Vagina (tissue), 2 donors: ENCODE results near the gene ULBP1.

Experiments used
- POLR2A ChIP-seq, 2 donors: fragments of 450-650 bp; IDR thresholded peaks; one replicate each; pipeline ENCODE4 v1.6.1; 2017; ENCODE audit warnings: antibody characterized with exemption in 2 of 2, mild to moderate bottlenecking in 2 of 2, moderate library complexity in 2 of 2
- POLR2AphosphoS5 ChIP-seq, 2 donors: sonication (generic); formaldehyde crosslinking; IDR thresholded peaks; one replicate each; pipeline ENCODE4 v1.9.0; 2017; ENCODE audit warnings: antibody characterized with exemption in 2 of 2, mild to moderate bottlenecking in 2 of 2, low read depth in 1 of 2; ENCODE audit not compliant: insufficient read depth in 1 of 2
- TF ChIP-seq, protein P1 (sequence below), 3 experiments: fragments of 450-650 bp in 2 of 3; fragments of 200-600 bp in 1 of 3; sonication (generic) in 1 of 3; IDR thresholded peaks; one replicate each; pipeline ENCODE4 v1.5.1; 2017 to 2019; ENCODE audit warnings: antibody characterized with exemption in 3 of 3, mild to moderate bottlenecking in 2 of 3, moderate library complexity in 2 of 3

DNA sequence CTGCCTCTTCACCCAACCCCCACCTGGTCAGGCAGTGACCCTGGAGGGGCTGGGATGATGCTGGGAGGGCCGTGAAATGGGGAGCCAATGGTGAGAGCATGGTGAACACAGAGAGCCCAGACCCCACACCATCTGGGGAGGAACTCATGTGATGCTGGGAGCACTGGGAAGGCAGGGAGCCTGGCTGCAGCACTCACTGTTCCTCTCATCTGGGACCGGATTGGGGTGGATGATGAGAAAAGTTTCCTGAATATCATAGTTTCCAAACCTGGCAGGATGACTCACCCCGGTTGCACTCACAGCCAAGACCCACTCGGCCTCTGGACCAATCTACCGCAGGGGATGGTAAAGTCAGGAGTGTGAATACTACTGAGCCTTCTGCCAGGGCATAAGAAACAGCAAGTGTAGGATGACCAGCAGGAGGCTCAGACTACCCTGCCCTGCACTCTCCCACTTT, 21.8 kb downstream of the ULBP1 start:
- TF ChIP-seq POLR2A (IDR thresholded peaks at IDR 0.05), result no peak
- TF ChIP-seq, protein P1, sequence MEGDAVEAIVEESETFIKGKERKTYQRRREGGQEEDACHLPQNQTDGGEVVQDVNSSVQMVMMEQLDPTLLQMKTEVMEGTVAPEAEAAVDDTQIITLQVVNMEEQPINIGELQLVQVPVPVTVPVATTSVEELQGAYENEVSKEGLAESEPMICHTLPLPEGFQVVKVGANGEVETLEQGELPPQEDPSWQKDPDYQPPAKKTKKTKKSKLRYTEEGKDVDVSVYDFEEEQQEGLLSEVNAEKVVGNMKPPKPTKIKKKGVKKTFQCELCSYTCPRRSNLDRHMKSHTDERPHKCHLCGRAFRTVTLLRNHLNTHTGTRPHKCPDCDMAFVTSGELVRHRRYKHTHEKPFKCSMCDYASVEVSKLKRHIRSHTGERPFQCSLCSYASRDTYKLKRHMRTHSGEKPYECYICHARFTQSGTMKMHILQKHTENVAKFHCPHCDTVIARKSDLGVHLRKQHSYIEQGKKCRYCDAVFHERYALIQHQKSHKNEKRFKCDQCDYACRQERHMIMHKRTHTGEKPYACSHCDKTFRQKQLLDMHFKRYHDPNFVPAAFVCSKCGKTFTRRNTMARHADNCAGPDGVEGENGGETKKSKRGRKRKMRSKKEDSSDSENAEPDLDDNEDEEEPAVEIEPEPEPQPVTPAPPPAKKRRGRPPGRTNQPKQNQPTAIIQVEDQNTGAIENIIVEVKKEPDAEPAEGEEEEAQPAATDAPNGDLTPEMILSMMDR (IDR thresholded peaks at IDR 0.05), result no peak
- no peak for TF ChIP-seq POLR2AphosphoS5 (IDR thresholded peaks at IDR 0.05; ENCODE audit: insufficient read depth in 1 of 2, low read depth in 1 of 2)
